Keratinocyte (primary cell): Measurements from ENCODE around the gene CSN3.
"Not testable (repeated sequence)": the region's sequence is repeated elsewhere in the genome, so short reads cannot be mapped to it uniquely, and the experiment has no call there.

Experiments
- EZH2 ChIP-seq: IDR thresholded peaks from one replicate; pipeline ENCODE4 v1.6.1; 2012; ENCODE audit warnings: inconsistent platforms, mild to moderate bottlenecking, low read length, moderate library complexity
- TF ChIP-seq, protein P1 (sequence below), 3 experiments: IDR thresholded peaks in 1 of 3; conservative IDR thresholded peaks in 1 of 3; optimal IDR thresholded peaks in 1 of 3; 2 replicates in 2 of 3; 3 replicates in 1 of 3; pipeline versions ENCODE3 to v1.5.1; 2011; ENCODE audit warnings: low read length in 3 of 3, mild to moderate bottlenecking in 3 of 3, moderate library complexity in 2 of 3, control low read depth in 1 of 3, inconsistent platforms in 1 of 3; ENCODE audit not compliant: insufficient read depth in 2 of 3; ENCODE audit errors: extremely low read depth in 1 of 3

DNA sequence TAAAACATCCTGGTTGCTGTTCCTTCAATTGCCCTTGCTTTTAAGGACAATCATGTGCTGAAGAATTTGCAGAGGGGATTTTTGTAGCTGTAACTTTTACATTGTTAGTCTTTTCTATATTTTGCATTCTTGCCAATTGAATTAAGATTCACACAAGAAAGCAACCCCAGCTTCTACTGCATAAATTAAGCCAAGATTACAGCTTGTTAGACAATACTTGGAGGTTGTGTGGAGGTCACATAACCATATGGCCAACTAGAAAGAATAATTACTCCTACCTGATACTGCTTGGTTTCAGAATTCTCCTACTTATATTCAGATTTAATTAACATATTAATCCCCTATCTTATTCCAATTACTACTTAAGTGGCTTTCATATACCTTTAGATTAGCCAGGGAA lies 20.6 kb upstream of the CSN3 start:
- TF ChIP-seq, protein P1, sequence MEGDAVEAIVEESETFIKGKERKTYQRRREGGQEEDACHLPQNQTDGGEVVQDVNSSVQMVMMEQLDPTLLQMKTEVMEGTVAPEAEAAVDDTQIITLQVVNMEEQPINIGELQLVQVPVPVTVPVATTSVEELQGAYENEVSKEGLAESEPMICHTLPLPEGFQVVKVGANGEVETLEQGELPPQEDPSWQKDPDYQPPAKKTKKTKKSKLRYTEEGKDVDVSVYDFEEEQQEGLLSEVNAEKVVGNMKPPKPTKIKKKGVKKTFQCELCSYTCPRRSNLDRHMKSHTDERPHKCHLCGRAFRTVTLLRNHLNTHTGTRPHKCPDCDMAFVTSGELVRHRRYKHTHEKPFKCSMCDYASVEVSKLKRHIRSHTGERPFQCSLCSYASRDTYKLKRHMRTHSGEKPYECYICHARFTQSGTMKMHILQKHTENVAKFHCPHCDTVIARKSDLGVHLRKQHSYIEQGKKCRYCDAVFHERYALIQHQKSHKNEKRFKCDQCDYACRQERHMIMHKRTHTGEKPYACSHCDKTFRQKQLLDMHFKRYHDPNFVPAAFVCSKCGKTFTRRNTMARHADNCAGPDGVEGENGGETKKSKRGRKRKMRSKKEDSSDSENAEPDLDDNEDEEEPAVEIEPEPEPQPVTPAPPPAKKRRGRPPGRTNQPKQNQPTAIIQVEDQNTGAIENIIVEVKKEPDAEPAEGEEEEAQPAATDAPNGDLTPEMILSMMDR (optimal IDR thresholded peaks at IDR 0.05 in 1 of 3, IDR thresholded peaks at IDR 0.05 in 1 of 3, conservative IDR thresholded peaks at IDR 0.05 in 1 of 3; ENCODE audit: extremely low read depth in 1 of 3, insufficient read depth in 2 of 3, low read length in 3 of 3) = not testable (repeated sequence)
- not testable (repeated sequence) for TF ChIP-seq EZH2
